VCaP (cell line): ENCODE results near the gene SIN3A.

ENCODE experiments used
- H3K27ac ChIP-seq: fragments of 450-650 bp; 2 replicates; pipeline ENCODE4 v1.5.1; 2017
- TF ChIP-seq, protein P1 (sequence below): fragments of 450-650 bp; conservative IDR thresholded peaks from 2 replicates; pipeline ENCODE4 v1.5.1; 2017; ENCODE audit warnings: mild to moderate bottlenecking, moderate library complexity

SIN3A gene

DNA sequence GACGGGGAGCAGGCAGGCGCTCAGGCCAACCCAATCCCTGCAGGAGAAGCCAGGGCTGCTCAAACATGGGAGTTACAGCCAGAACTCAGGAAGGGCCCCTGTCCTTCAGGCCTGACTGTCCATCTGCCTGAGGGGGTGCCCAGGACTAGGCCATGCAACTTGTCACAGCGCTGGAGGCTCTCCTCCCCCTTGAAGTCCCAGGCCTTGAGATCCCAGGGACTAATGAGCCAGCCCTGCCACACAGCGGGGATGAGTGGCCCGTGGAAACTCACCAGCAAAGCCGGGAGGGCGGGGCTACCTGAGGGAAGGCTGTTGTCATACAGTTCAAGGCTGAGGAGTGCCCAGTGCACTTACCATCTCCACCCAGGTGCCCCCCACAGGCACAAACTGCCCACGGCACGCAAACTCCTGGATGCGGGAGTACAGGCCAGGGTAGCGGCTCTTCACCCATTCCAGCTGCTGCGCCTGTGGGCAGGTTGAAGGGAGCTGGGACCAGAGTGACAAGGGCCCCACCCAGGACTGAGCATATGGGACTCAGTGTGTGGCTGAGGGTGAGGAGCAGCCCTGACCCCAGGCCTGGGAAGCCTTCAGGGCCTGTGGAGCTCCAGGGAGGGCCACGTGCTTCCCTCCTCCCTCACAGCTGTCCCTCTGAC is 89.4 kb downstream of the SIN3A start:
- H3K27ac ChIP-seq: no peak overlapping the region
- TF ChIP-seq, protein P1, sequence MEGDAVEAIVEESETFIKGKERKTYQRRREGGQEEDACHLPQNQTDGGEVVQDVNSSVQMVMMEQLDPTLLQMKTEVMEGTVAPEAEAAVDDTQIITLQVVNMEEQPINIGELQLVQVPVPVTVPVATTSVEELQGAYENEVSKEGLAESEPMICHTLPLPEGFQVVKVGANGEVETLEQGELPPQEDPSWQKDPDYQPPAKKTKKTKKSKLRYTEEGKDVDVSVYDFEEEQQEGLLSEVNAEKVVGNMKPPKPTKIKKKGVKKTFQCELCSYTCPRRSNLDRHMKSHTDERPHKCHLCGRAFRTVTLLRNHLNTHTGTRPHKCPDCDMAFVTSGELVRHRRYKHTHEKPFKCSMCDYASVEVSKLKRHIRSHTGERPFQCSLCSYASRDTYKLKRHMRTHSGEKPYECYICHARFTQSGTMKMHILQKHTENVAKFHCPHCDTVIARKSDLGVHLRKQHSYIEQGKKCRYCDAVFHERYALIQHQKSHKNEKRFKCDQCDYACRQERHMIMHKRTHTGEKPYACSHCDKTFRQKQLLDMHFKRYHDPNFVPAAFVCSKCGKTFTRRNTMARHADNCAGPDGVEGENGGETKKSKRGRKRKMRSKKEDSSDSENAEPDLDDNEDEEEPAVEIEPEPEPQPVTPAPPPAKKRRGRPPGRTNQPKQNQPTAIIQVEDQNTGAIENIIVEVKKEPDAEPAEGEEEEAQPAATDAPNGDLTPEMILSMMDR: no peak

DNA sequence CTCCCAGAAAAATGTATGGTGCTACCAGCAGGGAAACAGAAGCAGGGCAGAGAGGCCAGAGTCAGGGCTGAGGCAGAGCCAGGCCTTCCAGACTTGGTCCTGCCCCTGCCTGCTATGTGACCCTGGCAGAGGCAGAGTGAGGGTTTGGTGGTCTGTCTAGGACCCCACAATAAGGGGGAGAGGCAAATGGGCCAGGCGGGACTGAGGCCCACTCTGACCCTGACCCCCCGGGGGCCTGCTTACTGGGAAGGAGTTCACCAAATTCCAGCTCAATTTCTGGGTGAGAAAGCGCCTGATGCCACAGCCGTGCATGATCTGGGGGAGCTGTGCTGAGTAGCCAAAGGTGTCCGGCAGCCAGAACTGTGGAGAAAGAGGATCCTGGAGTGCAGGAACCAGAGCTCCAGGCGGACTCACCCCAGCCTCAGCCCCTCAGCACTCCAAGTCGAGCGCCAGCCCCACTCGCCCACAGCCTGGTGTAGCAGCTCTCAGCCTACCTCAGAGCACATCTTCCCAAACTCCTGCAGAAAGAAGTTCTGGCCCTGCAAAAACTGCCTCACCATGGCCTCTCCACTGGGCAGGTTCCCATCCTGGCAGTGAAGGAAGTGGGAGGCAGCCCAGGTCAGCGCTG is 90.0 kb downstream of the SIN3A start:
- H3K27ac ChIP-seq: no peak overlapping the region
- TF ChIP-seq, protein P1: no peak

DNA sequence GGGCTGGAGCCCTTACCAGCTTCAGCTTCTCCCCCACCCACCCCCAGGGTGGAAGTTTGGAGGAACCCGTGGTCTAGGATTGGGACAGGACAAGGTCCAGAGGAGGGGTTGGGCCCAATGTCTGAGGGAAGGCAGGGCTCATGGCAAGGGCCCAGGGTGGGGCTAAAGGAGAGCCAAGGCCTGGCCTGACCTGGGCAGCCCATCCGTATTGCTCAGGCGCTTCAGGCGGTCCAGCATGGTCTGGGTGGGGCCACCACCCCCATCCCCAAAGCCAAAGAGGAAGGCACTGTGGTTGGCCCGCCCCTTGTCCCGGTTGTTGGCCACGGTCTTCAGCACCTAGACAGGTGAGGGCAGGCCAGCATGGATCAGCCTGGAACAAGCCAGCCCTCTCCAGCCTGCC is 90.6 kb downstream of the SIN3A start:
- H3K27ac ChIP-seq: no peak overlapping the region
- TF ChIP-seq, protein P1: no peak

DNA sequence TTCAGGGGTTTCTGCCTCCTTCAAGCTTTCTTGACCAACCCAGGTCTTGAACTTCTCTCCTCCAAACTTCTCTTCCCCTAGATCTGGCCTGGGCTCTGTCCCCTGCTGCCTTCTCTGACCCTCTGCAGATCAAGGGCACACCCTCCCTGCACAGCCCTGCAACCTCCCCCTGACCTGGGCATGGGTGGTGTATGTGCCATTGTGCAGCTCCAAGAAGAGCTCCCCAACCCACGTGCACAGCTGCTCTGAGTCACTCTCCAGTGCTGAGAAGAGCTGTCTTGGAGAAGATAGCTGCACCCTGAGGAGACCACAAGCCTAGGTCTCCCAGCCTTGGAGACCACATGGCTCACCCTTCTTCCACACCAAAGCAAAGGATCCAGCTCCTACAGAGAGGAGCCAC is 91.1 kb downstream of the SIN3A start:
- TF ChIP-seq, protein P1: no peak
- no peak overlapping the region for H3K27ac ChIP-seq

DNA sequence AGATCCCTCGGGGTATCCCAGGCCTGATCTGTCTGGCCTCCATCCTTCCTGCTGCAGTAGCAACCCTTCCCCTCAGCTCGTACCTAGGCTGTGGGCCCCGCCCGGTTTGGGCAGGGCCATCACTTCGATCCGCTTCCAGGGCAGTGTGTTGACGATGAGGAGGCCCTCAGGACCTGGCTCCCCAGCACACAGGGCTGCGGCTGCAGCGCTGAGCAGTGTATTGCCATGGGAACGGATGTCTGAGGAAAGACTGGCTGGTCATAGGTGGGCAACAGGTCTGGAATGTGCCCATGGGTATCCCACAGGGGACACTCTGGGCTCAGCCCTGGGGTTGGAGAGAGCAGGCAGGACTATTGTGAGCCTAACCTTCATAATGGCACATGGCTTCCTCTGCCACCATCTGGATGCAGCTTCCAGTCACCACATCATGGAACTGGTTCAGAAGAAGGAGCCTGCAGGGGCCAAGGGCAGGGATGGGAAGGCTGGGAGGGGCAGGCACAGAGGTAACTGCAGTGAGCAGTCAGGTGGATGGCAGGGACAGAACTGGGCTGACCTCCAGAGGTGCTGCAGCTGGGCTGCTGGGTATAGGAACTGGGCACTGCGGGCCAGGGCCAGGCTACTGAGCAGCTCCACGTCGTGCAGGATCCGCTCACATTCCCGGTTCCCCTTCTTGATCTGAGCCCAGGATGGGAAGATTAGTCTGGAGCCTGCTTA is 91.8 kb downstream of the SIN3A start:
- no peak overlapping the region for H3K27ac ChIP-seq
- TF ChIP-seq, protein P1: no peak

DNA sequence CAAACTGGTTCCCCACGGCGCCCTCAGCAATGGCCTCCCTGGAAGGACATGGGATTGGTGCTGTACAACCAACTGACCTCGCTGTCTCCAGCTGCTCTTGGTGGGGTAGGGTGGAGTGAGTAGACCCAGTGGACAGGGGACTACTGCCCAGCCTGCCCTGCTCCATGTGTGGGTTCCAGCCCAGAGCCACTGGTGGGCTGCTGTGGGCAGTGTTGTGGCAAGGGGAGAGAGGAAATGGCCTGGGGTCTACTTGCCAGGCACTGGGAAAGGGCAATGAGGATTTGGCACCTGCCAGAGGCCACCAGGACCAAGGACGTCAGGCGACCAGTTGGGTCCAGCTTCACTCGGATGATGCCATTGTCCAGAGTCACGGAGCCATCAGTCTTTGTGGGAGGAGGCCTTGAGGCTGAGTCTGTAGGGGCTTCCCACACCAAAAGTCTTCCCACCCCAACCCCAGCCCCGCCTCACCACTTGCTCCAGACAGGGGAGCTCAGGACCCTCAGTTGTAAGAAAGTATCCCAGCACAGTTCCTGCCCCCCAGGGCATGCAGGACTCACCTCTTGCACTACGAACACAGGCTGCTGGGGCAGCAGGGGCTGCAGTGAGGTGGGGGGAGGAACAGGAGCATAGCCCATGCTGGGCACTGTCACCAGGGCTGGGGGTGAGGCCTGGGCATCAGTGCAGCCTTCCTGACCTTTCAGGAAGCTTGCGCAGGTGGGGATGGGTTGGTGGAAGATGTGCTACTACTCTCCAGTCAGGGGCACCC is 92.5 kb downstream of the SIN3A start:
- H3K27ac ChIP-seq: no peak overlapping the region
- TF ChIP-seq, protein P1: no peak
